GM19025 (cell line): Measurements from ENCODE around the gene TMEM54.
"Not testable (repeated sequence)": the region's sequence is repeated elsewhere in the genome, so short reads cannot be mapped to it uniquely, and the experiment has no call there.

Source experiments
- ATAC-seq: cut with Tn5 transposase; IDR thresholded peaks from one replicate; pipeline ENCODE4 v1.9.1; 2021; ENCODE audit warnings: mild to moderate bottlenecking, low read depth, moderate library complexity; ENCODE audit not compliant: unreplicated experiment

The TMEM54 gene

DNA sequence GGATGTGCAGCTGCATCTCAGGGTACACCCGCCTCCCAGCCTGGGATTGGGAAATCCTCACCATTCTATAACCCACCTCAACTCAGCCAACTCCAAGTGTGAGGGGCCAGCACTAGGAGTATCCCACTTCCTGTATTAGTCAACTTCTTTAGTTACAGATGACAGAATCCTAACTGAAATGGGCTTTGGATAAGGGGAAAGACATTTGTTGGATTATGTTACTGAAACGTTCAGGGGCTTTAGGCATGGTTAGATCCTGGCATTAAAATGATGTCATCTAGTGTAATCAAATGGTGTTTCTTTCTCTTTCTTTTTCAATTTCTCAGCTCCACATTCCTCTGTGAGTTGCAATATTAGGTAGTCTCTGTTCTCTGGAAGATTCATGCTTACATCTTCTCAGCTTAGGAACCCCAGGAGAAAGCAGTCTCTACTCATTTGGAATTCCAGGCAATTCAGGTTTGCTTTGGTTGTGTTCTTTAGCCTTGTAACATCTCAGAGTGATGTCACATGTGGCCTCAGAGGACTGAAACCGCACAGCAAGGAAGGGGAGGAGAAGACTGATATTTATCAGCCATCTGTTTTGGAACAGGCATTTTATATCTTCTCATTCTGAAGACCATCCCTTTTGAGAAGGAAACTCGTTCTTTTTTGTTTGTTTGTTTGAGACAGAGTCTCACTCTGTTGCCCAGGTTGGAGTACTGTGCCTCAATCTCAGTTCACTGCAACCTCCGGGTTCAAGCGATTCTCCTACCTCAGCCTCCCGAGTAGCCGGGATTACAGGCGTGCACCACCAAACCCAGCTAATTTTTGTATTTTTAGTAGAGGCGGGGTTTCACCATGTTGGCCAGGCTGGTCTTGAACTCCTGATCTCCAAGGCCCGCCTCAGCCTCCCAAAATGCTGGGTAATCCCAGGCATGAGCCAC, 18.9 kb upstream of the TMEM54 start:
- ATAC-seq: no peak

DNA sequence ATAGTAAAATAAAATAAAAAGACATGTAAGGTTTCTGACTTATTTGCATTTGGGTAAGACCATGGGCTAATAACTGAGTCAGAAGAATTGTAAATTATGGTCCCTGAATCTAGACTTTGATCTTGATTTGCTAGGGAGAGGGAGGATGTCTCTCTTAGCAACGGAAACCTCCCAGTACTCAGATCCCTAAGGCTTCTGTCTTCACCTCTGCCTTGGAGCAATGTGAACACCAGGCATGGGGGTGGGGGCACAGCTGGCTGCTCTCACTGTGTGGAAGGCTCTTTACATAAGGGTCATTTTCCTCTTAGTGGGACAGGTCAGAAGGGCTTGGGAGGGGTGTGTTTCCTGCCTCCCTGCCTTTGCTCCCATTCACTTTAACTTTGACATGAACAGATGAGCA, 17.0 kb upstream of the TMEM54 start:
- ATAC-seq: no peak

DNA sequence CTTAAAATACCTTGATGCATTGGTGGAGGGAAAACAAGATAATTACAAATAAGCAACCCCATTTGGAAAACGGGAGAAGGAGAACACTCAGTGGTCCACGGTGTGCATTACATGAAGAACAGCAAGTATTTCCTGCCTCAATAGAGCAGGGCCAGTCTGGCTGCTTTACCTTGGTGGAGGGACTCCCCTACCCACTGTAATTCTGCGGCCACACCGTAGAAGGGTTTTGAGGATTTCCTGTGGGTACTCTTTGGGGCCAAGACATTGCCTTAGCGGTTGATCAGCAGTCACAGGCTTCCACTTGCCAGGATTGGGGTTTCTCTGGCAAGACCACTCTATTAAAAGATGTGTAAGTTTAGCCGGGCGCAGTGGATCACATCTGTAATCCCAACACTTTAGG, 16.3 kb upstream of the TMEM54 start:
- no peak for ATAC-seq

DNA sequence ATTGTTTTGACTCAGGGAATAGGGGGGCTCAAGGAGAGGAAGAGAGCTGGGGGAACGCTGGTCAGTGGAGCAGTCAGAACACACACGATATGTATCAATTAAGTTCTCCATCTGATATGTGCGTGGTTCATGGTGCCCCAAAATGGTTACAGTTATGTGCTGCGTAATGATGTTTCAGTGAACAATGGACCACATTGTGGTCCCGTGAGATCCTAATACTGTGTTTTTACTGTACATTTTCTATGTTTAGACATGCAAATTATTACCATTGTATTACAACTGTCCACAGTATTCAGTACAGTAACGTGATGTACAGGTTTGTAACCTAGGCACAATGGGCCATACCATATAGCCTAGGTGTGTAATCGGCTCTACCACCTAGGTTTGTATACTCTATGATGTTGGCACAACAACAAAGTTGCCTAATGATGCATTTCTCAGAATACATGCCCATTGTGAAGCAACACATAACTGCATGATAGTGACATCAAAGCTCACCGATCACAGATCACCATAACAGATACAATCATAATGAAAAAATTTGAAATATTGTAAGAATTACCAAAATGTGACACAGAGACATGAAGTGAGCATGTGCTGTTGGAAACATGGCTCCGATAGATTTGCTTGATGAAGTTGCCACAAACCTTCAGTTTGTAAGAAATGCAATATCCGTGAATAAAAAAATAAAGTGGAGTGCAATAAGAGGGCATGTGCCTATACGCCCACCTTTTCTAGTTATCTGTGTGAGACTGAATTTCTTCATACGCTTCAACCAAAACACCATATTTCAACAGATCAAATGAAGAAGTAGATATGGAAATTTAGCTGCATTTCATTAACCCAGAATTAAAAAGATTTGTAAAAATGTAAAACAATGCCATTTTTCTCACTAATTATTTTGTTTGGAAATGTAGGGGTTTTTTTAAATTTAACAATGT, 14.8 kb upstream of the TMEM54 start:
- ATAC-seq: no peak

DNA sequence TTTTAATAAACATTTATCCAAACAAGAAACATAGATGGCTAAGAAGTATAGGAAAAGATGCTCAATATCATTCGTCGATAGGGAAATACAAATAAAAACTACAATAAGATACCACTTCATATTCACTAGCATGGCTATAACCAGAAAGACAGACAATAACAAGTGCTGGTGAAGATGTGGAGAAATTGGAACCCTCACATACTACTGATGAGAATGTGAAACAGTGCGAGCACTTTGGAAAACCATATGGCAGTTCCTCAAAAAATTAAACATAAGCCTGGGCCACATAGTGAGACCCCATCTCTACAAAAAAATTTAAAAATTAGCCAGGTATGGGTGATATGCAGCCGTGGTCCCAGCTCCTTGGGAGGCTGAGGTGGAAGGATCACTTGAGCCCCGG, 9.1 kb upstream of the TMEM54 start:
- ATAC-seq: no peak

- ATAC-seq: no peak
These were observed 6.2 kb upstream of the TMEM54 start for GRCh38 chr1:32907435-32907834.

DNA sequence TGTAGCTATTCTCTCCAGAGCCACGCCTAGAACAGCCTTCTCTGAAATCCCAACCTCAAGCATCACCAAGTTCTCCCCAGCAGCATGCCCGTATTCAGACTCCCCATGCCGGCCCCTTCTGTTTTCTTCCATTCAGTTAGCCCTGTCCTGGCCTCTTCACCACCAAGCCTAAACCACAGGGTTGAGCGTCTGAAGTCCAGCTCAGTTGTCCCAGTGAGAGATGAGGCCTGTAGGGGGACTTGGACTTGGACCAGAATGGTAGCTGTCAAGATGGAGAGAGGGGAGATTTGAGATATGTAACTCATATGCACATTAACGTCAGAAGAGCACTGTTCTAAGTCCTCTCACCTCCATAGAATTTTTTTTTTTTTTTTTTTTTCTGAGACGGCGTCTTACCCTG, 5.5 kb upstream of the TMEM54 start:
- no peak for ATAC-seq

DNA sequence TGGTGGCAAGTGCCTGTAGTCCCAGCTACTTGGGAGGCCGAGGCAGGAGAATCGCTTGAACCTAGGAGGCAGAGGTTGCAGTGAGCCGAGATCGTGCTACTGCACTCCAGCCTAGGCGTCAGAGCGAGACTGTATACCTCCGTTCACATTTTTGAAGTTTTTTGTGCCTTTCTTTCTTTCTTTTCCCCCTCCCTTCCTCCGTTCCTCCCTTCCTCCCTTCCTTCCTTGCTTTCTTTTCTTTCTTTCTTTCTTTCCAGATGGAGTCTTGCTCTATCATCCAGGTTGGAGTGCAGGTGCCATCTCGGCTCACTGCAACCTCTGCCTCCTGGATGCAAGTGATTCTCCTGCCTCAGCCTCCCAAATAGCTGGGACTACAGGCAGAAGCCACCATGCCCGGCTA, 4.4 kb upstream of the TMEM54 start:
- not testable (repeated sequence) for ATAC-seq

DNA sequence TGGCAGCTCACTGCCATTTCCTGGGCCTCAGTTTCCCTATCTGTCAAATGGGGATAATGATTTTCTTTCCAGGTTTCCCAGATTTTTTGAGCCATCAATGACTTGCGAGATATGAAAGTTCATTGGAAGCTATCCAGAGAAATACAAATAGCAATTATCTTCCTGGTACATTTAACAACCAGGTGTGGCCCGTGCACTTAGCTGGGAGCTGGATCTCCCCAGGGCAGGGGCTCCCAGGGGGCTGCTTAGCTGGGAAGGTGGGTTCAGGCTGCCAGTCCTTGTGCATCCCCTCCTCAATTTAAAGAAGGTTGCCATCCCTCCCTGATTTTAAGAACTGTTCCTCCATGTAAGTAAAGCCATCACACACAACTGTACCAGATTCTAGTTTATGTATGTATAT, 3.6 kb upstream of the TMEM54 start:
- ATAC-seq: no peak

DNA sequence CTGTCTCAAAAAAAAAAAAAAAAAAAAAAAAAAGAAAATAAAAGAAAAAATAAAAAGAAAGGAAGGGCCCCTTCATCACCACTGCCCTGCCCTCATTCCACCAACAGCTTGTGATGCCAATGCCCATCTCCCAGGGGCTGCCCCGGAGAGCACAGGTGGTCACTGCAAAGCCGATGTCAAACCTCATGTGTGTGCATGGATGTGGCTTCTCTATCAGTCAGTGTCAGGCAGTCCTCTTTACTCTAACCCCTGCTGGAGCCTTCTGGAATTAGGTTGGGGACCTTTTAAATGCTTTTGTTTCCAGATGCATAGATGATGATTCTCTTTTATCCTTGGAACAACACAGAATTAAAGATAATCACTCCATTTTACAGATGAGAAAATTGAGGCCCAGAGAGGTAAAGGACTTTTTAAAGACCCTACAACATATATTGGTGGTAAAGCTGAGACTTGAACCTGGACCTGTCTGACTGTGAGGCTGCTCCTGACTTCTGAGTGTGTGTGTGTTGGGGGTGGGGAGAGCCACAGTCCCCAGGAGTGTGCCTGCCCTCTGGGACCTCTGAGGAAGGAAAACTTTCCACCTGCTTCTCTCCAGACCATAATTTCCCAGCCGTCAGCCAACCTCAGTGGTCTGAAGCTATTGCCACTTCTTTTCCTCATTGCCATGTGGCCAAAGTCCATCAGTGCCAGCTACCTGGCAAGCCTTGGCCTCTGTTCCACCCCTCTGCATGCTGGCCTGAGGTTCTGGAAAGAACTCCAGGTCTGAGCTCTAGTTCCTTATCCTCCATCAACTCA, 3.0 kb upstream of the TMEM54 start:
- no peak for ATAC-seq

GRCh38 chr1:32902535-32902920, 1.3 kb upstream of the TMEM54 start:
- no peak for ATAC-seq

DNA sequence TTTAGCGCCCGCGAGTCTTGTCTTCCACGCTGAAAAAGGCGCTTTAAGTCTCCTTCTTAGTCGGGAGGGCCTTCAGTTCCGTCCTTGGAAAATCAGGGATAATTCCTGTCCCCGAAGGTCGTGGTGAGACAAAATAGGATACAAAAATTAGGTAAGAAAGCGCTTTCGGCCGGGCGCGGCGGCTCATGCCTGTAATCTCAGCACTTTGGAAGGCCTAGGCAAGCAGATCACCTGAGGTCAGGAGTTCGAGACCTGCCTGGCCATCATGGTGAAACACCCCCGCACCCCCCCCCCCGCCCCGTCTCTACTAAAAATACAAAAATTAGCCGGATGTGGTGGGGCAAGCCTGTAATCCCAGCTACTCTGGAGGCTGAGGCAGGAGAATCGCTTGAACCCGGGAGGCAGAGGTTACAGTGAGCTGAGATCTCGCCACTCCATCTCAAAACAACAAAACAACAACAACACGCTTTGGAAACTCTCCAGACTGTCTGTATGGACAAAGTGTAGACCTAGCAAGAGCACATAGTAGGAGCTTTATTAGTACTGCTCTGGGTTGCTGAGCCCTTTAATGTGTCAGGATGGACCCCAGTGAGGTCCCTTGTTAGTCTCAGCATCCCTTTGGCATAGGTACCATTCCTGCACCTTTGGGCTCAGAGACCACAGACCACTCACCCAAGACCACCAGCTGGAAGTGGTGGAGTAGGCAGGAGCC, 790 bp upstream of the TMEM54 start:
- no peak for ATAC-seq

DNA sequence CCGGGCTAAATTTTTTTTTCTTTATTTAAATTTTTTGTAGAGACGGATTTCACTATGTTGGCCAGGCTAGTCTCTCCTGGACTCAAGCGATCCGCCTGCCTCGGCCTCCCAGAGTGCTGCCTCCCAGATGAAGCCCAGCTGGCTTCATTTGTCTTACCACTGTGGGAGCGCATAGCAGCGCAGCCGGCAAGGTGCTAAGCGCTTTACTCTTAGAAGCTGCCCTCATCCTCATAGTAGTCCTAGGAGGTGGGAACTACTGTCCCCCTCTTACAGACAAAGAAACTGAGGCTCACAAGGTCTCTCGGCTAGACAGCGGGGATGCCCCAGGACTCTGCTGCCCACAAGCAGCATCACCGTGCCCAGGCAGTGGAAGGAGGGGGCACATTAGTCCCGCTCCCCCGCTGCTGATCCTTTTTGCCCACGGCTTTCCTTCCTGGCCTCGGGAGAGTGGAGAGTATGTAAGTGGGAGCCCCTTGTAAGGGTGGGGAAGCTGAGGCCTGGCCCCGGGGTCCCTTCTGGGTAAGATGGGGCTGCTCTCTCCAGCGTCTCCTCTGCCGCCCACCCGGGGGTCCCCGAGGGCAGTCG, 726 bp downstream of the TMEM54 start:
- no peak for ATAC-seq

DNA sequence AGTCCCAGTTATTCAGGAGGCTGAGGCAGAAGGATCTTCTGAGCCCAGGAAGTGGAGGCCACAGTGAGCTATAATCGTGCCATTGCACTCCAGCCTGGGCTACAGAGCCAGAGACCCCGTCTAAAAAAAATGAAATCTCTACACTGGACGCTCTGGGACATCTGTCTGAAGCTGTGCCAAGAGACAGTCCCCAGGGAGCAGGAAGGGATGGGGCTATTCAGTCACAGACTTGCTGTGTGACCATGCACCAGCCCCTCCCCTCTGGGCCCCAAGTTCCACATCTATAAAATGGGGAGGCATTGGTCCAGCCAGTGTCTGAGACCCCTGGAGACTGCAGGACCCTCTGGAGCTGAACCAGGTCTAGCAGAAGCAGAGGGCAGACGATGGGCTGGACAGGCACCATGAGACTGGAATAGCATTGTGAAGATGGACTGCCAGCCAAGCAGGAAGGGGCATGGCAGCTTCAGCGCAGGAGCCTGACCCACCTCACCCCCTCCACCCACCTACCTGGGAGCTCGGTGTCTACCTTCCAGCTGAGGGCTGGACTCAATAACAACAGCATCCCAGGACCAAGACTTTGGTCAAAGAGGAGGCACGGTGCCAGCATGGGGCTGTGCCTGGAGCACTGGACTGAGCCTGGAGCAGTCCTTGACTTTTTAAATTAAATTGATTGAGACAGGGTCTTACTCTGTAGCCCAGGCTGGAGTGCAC, 1.4 kb downstream of the TMEM54 start:
- ATAC-seq: no peak

- ATAC-seq: no peak
These were observed 2.2 kb downstream of the TMEM54 start for GRCh38 chr1:32898958-32899357.

DNA sequence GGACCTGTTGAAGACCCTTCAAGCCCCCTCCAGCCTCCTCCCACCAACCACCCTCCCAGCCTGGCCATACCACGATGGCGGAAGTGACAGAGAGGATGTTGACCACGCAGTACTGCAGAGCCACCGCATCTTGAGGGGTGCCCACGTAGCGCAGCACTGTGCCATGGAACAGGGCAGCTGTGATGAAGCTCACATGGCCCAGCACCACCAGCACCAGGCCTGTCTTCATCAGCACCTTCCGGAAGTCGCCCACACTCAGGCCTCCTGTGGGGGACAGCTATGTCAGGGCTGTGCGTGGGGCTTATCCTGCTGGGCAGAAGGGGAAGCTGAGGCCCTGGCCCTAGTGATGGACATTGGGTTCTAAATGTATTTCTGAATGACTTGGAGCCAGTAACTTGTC, 3.1 kb downstream of the TMEM54 start:
- ATAC-seq: no peak

DNA sequence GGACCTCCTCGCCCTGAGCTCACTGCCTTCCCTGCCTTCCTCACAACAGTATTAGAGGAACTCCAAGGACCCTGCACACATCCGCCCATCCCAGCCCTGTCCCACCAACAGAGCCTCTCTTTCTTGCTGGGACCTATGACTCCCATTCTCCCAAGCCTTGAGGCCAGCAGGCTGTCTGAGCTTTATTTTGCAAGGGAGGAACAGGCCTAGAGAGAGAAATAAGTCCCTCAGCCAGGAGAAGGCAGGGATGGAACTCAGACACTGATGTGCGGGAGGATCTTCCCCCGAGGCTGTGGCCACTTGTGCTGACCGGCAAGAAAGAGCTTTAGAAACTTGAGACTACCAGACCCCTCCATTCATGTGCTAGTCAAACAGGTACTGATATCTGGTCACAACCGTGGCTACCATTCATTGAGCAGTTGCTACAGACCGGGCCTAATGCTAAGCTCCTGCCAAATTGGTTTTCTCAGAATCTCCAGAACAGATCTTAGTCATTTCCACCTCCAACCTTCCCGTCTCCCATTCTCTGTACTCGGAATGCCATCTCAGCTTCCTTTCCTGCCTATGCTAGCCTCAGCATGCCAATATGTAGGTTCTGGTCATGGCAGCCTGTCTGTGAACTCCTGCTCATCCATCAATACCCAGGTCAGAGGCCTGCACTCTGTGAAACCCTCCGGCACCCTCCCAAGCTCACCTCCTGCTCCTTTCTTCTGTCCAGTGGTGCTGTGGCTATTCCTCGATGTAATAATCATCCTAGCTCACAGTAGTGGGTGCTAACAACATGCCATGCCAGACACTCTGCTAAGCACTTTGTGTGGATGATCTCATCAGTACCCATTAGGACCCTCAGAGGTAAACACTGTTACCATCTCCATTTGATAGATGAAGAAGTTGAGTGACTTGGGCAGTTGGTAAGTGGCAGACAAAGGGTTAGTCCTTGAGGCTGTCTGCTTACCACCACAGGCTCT, 3.8 kb downstream of the TMEM54 start:
- ATAC-seq: no peak

DNA sequence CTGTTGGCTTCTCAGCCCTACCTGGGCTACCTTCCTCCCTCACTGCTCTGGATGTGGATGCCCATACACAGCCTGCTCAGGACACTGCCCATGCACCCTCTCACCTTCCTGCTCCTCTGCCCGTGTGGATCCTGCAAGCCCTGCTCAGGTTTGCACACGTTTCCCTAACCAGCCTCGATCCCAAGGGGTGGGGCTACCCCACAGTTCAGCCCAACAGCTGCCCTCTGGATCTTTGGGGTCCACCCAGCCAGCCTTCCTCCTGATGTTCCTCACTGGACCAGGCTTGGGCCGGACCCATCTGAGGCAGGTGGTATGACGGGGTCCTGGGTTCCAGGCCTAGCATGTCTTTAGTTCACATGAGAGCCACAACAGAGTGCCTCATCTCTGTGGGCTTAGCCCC, 4.7 kb downstream of the TMEM54 start:
- no peak for ATAC-seq
